SU-DHL-6 (cell line): ENCODE results near the gene NEBL.

Experiments
- CTCF ChIP-seq: fragments of 200-600 bp; sonication (generic); IDR thresholded peaks from one replicate; pipeline ENCODE4 v1.5.1; 2017; ENCODE audit warnings: antibody characterized with exemption, mild to moderate bottlenecking, low read length, moderate library complexity; ENCODE audit not compliant: insufficient read depth, poor library complexity, severe bottlenecking
- EZH2phosphoT487 ChIP-seq: fragments of 200-600 bp; sonication (generic), shearing (Covaris generic); conservative IDR thresholded peaks from 2 replicates; pipeline ENCODE4 v1.6.1; 2018; ENCODE audit warnings: mild to moderate bottlenecking, antibody characterized with exemption, low read length, moderate library complexity, mixed read lengths

- TF ChIP-seq CTCF, result no peak
- TF ChIP-seq EZH2phosphoT487, result no peak
Observed at GRCh38 chr10:20834825-20835224, 62.3 kb downstream of the NEBL start.
